HepG2 (cell line): Measurements from ENCODE around the gene PCNX1.

Experiments used
- DNMT3B ChIP-seq: conservative IDR thresholded peaks from 2 replicates; pipeline ENCODE4 v1.6.1; 2016; ENCODE audit warnings: missing biosample characterization, control low read depth
- GABPB1 ChIP-seq: IDR thresholded peaks from 2 replicates; pipeline ENCODE4 v1.6.1; 2016; ENCODE audit warnings: mild to moderate bottlenecking, missing genetic modification reagents, moderate library complexity, missing compliant biosample characterization
- NBN ChIP-seq: fragments of 450-650 bp; conservative IDR thresholded peaks from 2 replicates; pipeline ENCODE4 v1.6.1; 2017
- NR1H2 ChIP-seq: sonication (generic); formaldehyde crosslinking; IDR thresholded peaks from 2 replicates; pipeline ENCODE4 v1.8.1; 2022; ENCODE audit warnings: low read depth, missing genetic modification reagents, borderline replicate concordance
- POLR2AphosphoS5 ChIP-seq: IDR thresholded peaks from 2 replicates; pipeline ENCODE4 v1.6.1; 2012; ENCODE audit warnings: low read depth, low read length
- SMARCC2 ChIP-seq: fragments of 450-650 bp; IDR thresholded peaks from 2 replicates; pipeline ENCODE4 v1.6.1; 2017; ENCODE audit warnings: antibody characterized with exemption, mild to moderate bottlenecking
- TAF15 ChIP-seq: fragments of 200-400 bp; formaldehyde crosslinking; IDR thresholded peaks from one replicate; pipeline ENCODE4 v1.6.1; 2018; ENCODE audit warnings: mild to moderate bottlenecking, low read depth, low read length; ENCODE audit not compliant: poor library complexity, severe bottlenecking
- ZNF607 ChIP-seq: sonication (generic); formaldehyde crosslinking; IDR thresholded peaks from 2 replicates; pipeline ENCODE4 v1.5.1; 2020; ENCODE audit warnings: missing genetic modification reagents, mild to moderate bottlenecking, borderline replicate concordance
- ZSCAN20 ChIP-seq: sonication (generic); formaldehyde crosslinking; IDR thresholded peaks from 2 replicates; pipeline ENCODE4 v1.4.0; 2020; ENCODE audit warnings: missing genetic modification reagents, mild to moderate bottlenecking, borderline replicate concordance
- TF ChIP-seq, protein P1 (sequence below): sonication (generic); formaldehyde crosslinking; IDR thresholded peaks from 2 replicates; pipeline ENCODE4 v1.4.0; 2020; ENCODE audit warnings: missing genetic modification reagents, mild to moderate bottlenecking, borderline replicate concordance
- TF ChIP-seq, protein P2 (sequence below): sonication (generic); formaldehyde crosslinking; IDR thresholded peaks from 2 replicates; pipeline ENCODE4 v1.5.0; 2020; ENCODE audit warnings: mild to moderate bottlenecking, missing genetic modification reagents, moderate library complexity

- TF ChIP-seq NBN (no peak), TAF15 (no peak), NR1H2 (CRISPR knock-in tag) (no peak), DNMT3B (CRISPR knock-in tag) (no peak), POLR2AphosphoS5 (no peak), ZNF607 (CRISPR knock-in tag) (no peak), GABPB1 (CRISPR knock-in tag) (no peak), SMARCC2 (no peak), ZSCAN20 (CRISPR knock-in tag) (no peak)
- TF ChIP-seq, protein P1, sequence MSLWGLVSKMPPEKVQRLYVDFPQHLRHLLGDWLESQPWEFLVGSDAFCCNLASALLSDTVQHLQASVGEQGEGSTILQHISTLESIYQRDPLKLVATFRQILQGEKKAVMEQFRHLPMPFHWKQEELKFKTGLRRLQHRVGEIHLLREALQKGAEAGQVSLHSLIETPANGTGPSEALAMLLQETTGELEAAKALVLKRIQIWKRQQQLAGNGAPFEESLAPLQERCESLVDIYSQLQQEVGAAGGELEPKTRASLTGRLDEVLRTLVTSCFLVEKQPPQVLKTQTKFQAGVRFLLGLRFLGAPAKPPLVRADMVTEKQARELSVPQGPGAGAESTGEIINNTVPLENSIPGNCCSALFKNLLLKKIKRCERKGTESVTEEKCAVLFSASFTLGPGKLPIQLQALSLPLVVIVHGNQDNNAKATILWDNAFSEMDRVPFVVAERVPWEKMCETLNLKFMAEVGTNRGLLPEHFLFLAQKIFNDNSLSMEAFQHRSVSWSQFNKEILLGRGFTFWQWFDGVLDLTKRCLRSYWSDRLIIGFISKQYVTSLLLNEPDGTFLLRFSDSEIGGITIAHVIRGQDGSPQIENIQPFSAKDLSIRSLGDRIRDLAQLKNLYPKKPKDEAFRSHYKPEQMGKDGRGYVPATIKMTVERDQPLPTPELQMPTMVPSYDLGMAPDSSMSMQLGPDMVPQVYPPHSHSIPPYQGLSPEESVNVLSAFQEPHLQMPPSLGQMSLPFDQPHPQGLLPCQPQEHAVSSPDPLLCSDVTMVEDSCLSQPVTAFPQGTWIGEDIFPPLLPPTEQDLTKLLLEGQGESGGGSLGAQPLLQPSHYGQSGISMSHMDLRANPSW (CRISPR knock-in tag), result no peak
- TF ChIP-seq, protein P2, sequence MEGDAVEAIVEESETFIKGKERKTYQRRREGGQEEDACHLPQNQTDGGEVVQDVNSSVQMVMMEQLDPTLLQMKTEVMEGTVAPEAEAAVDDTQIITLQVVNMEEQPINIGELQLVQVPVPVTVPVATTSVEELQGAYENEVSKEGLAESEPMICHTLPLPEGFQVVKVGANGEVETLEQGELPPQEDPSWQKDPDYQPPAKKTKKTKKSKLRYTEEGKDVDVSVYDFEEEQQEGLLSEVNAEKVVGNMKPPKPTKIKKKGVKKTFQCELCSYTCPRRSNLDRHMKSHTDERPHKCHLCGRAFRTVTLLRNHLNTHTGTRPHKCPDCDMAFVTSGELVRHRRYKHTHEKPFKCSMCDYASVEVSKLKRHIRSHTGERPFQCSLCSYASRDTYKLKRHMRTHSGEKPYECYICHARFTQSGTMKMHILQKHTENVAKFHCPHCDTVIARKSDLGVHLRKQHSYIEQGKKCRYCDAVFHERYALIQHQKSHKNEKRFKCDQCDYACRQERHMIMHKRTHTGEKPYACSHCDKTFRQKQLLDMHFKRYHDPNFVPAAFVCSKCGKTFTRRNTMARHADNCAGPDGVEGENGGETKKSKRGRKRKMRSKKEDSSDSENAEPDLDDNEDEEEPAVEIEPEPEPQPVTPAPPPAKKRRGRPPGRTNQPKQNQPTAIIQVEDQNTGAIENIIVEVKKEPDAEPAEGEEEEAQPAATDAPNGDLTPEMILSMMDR (CRISPR knock-in tag), result no peak
Observed at GRCh38 chr14:71062581-71063303, 155.5 kb downstream of the PCNX1 start.
